Stimulated activated CD8-positive, alpha-beta memory T cell treated with anti-CD3 and anti-CD28 coated beads, Interleukin-7, amount 100 ng/mL, for 1 hour (primary cell): ENCODE measurements around the gene SNAI3.
A peak's percentile ranks its signal among the peaks of the same experiment; 100 is the strongest.
"Not testable (repeated sequence)": the region's sequence is repeated elsewhere in the genome, so short reads cannot be mapped to it uniquely, and the experiment has no call there.

Experiments used
- DNase-seq, 2 donors: peaks; one replicate each; pipeline ENCODE4 v3.0.0-alpha.2; 2020; ENCODE audit warnings: low read depth in 2 of 2

SNAI3 gene

DNA sequence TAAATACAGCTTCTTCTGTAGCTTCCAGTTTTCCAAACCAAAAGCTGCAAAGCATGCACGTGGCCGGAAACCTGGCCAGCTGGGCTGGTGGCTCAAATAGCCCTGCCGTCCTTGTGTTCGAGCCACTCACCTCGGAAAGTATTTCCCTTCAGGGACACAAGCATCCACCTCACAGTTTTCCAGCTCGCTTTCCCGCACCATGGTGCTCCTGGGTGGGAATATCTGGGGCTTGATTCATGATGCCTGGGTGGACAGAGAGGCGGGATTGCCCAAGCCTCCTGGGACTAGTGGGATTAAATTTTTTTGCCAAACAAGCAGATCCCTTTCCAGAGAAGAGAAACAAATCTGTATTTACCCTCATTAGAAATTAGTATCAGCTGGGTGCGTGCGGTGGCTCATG, 16.3 kb downstream of the SNAI3 start:
- DNase-seq = no peak

DNA sequence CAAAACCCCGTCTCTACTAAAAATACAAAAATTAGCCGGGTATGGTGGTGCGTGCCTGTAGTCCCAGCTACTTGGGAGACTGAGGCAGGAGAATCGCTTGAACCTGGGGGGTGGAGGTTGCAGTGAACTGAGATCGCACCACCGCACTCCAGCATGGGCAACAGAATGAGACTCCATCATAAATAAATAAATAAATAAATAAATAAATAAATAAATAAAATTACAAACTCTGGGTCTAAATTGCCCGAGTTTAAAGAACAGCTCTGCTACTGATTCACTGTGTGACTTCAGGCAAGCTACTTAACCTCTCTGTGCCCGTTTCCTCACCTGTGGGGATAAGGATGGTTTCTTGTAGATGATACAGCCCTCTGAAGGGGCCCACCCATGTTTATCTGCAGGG, 16.8 kb downstream of the SNAI3 start:
- DNase-seq = not testable (repeated sequence)

DNA sequence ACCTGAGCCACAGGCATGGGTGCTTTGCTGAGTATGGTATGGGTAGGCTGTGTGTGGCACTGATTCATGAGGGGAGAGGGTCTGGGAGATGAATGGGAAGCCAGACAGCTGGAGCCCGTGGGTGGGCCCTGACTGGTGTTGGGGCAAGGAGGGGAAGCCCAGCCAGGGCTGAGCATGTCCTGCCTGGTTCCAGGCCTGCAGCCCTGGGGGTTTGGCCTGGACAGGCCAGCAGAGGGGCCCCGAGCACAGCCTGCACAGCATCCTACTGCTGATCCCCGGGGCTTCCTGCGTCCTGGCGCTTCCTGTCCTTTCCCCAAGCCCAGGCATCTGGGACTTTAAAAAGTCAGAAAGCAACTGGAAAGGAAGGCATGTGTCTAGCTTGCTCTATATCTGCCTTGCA, 18.8 kb downstream of the SNAI3 start:
- no peak for DNase-seq

DNA sequence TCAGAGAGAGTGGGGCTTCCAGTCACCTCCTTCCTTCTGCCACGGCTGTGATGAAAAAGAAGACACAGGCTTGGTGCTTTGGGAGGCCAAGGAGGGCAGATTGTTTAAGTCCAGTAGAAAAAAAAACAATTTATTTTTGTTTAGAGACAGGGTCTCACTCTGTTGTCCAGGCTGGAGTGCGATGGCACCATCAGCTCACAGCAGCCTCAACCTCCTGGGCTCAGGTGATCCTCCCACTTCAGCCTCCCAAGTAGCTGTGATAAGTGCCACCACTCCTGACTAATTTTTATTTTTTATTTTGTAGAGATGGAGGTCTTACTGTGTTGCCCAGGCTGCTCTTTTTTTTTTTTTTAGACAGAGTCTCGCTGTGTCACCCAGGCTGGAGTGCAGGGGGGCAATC, 20.7 kb downstream of the SNAI3 start:
- no peak for DNase-seq

DNA sequence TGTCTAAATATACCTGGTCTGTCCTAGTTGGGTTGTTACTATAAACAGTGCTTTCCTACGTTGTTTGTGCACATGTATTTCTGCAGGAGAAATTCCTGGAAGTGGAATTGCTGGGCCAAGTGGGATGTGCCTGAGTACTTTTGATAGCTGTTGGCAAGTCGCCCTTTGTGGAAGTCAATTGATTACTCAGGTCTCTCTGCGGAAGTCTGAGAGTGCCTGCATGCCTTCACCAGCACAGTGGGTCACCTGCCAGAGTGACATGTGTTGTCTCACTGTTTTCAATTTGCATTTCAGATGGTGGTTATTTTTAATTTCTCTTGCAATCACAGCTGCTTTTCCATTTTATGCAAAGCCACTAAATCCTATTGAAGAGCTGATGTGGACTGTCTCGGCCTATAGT, 21.2 kb downstream of the SNAI3 start:
- DNase-seq = no peak

DNA sequence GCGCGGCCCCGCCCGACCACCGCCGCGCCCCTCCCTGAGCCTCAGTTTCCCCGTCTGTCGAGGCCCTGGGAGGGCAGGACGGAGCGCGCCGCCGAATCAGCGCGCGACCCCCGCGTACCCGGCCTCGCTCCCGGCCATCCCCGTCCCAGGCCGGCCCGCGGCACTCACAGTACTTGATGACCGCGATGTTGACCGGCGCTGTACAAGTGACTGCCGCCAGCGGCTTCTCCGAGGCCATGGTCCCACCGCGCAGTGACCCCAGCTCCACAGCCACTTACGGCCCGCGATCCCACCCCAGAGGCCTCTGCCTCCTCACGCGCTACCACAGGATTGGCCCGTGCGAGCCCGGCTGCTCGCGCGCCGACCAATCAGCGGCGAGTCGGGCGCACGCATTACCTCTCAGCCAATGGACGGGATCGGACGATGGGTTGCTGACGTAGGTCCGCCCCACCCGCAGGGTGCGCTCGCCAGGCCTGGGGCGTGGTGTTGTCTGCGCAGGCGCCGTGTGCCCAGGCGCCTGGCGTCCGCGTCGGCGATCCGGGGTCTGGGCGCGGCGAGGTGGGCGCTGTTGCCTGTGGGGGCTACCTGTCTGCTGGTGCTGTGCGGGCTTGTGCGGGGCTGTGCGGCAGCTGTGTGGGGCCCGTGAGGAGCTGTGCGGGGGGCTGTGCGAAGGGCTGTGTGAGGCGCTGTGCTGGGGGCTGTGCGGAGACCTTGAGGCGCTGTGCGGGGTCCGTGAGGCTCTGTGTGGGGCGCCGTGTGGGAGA, 23.3 kb downstream of the SNAI3 start, which contains the start of gene MVD:
MVD (minus strand) TSS at position 249 of the 764 bp plus-strand sequence; CDS start at position 238, 11 bp downstream.
- DNase-seq = peak; percentile 86

DNA sequence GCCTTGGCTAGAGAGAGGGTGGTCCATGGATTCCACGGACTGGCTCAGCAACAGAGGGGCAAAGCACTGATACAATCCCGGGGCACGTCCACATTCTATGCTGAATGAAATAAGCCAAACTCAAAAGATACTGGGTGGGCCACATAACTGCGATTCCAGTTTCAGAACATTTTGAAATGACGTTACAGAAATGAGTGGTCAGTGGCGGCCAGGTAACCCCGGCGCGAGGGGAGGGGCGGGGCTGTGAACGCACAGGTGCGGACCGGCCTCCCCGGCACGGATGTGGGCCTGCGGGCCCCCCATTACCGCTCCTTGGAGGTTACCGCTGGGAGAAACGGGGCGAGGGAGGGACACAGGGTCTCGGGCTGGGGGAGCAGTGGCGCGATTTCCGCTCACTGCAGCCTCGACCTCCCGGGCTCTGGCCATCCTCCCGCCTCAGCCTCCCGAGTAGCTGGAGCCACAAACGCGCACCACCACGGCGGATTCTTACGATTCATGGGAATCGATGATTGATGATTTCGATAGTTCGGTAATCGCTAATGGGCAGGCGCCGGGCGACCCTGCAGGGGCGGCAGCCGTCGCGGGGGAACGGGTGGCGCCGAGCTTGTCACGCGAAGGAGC, 24.0 kb downstream of the SNAI3 start:
- DNase-seq = no peak

DNA sequence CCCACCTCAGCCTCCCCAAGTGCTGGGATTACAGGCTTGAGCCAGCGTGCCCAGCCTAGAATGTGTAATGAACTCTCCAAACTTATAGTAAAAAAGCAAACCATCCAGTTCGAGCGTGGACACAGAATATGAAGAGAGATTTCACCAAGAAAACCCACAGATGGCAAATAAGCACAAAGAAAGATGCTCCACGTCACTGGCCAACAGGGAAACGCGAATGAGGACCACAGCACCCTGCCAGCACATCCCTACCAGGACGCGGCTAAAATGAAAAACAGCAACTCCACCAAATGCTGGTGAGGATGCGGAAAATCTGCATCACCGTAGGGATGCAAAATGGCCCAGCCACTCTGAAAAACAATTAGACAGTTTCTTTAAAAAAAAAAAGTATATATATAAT, 24.8 kb downstream of the SNAI3 start:
- DNase-seq = no peak

DNA sequence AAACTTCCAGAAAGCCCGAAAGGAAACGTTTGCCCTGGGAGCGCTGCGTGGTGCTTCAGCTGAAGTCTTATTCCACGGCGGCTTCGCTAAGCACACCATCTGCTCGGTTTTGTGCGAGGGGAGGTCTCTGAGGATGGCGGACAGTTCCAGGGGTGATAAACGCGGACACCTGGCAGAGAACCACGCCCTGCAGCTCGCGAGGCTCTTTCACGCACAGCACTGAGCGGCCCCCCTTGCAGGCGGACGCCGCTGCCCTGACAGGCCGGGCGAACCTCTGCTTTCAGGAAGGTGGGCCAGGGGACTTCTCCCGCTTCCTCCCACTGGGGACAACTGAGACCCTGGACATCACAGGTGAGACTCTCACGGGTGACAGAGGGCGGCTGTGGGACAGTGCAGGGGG, 27.1 kb downstream of the SNAI3 start:
- no peak for DNase-seq

DNA sequence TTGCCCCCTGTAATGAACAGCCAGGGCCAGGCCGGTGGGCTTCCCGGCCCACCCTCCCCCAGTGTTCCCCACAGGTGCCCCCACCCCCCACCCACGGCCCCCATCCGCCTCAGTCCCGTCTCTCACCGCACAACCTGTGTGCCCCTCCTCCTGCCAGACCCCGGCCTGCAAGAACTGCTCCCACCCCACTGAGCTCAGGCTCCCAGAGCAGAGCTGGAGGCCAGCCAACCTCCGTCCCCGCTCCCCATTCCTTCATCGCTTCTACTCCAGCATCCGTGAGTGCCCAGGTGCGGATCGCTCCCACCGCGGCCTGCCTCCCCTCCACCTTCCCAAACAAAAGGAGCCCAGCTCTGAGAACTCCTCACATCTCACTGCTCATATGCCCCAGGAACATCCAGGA, 27.6 kb downstream of the SNAI3 start:
- no peak for DNase-seq

DNA sequence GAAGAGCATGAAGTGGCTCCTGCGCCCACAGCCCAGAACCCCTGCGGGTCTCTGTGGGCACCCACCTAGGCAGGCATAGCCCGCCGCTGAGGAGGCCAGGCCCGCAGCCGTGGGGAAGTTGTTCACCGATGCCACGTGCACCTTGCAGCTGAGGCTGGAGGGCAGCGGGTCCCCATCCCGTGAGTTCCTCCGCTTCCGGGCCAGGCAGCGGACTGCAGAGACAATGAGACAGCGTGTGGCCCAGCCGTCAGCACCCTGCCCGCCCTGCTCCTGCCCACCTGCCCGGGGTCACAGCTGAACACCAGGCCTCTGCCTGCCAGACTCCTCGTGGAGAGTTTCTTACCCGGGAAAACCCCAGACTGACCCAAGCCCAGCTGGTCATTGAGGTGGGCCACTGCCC, 28.9 kb downstream of the SNAI3 start:
- DNase-seq = no peak

DNA sequence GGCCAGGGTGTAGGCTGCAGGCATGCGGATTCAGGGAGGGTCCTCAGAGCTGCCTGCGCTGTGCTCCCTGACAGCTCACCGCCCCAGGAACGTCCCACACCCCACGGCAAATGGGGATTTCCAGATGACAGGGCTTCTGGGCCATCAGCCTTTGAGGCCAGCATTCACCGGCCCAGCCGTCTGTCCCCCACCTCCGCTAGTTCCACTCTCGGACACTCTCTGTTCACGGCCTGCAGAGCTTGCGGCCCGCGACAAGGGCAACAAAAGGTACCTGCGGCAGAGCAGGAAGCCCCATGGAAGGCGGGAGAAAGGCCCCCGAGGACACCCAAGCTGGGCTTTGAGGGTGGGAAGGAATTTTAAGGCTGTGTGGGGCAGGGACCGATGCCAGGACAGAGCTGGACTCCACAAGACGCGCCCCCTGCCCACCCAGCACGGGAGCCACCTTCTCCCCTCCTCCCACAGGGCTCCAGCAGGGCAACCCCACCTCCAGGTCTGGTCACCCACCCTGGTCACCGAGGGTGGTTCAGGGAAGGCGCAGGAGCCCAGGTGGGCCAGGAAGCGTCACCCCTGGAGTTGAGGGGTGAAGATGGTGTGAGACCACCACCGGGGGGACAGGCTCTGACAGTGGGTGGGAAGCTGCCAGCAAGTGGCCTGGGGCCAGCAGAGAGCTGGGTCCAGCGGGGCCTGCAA, 29.9 kb downstream of the SNAI3 start:
- DNase-seq = no peak

DNA sequence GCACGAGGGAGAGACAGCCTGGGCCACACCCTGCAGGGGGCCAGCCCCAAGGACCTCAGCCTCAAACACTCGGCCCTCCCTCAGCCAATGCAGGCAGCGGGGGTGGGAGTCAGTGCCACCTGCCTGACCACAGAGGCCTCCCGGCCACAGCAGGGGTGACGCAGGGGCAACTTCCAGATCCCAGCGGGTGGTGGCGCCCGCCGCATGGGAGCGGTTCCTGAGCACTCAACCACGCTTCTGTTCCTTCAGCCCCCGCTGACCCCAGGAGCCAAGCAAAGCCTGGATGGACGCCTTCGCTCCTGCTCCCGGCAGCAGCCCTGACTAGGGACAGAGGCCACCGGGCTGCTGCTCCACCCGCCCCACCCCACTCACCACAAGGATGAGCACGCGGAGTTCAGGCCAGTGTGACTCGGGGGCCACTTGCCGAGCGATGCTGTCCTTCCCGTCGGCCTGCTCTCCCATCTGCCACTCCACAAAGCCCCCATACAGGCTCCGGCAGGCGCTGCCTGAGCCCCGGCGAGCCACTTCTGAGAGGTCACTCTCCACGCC, 30.5 kb downstream of the SNAI3 start:
- DNase-seq = no peak

DNA sequence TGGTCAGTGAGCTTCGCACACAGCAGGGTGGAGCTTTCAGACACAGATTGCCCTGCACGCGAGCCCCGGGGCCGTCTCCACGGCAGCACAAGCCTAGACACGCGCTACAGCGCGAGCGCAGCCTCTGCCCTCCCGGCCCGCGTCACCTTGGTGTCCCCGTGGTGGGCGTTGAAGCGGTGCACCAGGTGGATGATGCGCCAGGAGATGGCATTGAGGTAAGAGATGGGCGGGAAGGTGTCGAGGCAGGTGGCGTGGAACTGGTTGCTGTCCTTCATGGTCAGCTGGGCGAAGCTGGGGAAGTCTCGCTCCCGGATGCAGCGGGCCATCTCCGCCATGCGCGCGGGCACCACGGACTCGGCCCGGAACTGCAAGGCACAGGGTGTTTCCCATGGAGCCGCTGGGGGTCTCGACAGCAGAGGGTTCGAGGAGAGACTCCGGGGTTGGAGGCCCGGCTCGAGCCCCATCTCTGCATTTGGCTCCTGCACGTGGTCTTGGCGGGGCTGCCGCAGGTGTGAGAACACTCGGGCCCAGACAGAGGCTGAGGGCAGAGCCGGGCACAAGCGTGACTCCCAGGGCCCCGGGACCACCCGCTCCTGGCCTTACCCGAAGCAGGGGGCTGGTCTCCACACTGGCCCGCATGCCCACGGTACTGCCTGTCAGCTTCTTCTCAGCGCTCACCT, 31.1 kb downstream of the SNAI3 start:
- no peak for DNase-seq

DNA sequence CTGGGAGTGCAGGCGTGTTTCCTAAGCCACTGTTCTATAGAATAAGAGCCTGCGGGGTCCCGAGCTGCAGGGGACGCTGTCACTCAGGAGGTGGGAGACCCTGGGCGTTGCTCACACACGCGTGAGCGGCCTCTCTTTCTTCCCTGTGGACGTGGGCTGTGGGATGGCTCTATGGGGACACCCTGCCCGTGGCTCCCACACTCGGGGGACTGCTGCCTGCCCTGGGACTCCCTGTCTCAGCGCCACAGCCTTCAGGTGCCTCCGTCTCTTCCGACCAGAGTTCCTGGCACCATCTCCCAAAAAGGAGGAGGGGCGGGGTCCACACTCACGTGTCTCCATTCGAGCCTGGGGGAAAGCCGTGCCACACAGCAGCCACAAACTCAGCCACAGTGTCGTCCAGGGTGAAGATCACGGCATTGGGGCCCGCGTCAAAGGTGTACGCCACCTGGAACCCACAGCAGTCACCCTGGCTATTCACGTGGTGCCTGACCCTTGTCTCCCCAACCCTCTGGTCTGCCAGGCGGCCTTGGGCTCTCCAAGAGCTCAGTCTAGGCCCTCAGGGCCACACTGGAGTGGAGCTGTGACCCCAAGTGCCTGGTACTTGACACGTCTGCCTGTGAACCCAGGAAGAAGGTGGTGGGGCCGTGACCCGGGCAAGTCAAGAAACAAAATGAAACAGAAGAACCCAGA, 31.8 kb downstream of the SNAI3 start:
- DNase-seq = no peak

DNA sequence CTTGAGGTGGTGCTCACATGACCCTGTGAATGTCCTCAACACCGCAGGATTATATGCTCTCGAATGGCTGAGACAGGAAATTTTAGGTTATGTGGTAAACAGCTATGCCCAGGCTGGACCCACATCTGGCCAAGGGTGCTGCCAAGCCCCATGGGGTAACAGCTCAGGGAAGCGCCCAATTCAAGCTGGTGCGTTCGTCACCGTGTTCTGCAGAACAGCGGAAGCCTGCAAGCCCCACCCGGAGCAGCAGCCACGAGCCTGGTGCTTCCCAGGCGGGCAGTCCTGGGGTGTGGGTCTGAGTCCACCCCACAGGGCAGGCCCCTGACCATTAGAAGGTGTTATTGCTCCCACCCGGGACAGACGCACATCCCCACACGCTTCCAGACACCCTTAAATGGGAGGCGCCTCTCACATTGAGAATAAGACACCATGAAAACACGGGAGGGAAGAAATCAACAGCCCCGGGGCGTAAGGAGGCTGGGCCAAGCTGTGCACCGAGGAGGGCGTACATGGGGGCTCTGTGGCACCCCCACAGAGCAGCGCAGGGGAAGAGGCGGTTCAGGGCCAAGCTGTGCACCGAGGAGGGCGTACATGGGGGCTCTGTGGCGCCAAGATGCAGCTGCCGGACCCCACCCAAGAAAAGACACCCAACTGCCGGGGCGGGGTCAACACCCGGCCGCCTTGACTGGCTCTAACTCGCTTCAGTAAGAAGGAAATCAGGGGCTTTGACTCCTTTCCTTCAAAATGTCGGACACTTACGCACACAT, 32.5 kb downstream of the SNAI3 start:
- DNase-seq = no peak

DNA sequence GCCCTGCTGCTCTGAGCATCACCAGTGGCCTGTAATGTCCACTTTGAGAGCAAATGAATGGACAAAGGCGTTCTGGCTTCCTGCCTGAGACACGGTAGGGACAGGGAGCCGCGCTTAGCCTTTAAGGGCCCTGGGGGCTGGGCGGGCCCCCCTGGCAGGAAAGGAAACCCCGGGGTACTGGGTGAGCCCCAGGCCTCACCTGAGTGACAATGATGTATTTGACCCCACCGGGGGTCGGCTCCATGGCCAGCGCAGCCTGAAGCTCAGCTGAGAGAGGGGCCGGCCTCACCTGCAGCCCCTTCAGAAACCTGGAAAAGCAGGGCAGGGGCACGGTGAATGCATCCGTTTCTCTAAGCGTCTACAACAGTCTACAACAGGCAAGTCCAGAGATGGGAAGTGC, 33.2 kb downstream of the SNAI3 start:
- DNase-seq = no peak

DNA sequence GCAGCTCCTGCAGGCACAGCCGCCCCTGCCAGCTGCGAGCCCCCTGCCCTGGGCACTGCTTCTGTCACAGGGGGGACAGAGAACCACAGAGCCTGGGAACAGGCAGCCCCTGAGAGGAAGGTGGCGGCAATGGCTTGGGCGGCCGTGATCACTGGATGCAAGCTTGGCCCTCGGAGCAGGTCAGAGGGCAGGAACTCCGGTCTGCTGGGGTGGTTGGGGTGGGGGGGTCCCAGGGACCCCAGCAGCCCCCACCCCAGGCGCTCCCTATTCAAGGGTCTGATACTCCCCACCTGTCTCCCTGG, 33.6 kb downstream of the SNAI3 start:
- no peak for DNase-seq

DNA sequence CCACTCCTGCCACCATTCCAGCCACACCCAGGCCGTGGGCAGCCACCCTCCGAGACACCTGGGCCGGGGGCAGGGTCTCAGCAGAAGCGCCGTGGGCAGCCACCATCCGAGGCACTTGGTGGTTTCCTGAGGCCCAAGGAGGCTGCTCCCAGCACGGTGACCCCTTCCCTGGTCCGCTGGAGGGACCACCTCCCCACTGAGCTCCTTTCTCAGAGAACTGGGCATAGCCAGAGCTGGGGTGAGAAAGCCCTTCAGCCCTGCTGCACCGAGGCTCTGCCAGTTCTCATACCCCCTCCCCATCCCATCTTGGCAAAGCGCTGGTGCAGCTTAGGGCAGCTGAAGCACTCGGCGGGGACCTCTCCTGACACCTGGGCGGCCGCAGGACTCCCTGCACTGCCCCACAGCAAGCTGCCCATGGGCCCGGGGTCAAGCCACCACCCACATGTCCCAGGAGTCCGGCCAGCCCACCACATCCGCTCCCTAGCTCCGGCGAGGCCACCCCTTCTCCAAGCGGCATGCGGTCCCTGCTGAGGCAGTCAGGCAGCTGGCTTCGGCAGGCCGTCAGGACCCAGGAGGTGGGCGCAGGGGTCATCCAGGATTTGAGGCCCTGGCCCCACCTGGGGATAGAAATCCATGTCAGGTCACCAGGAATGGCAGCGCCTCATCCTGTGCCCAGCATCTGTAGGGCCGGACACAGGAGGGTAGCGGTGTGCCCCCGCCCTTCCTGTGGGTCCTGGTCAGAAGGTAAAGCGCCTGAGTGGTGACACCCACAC, 34.1 kb downstream of the SNAI3 start:
- DNase-seq = no peak
